ENCODE data around the gene ASXL2.
"Not testable (repeated sequence)": the region's sequence is repeated elsewhere in the genome, so short reads cannot be mapped to it uniquely, and the experiment has no call there.

The ASXL2 gene

DNA sequence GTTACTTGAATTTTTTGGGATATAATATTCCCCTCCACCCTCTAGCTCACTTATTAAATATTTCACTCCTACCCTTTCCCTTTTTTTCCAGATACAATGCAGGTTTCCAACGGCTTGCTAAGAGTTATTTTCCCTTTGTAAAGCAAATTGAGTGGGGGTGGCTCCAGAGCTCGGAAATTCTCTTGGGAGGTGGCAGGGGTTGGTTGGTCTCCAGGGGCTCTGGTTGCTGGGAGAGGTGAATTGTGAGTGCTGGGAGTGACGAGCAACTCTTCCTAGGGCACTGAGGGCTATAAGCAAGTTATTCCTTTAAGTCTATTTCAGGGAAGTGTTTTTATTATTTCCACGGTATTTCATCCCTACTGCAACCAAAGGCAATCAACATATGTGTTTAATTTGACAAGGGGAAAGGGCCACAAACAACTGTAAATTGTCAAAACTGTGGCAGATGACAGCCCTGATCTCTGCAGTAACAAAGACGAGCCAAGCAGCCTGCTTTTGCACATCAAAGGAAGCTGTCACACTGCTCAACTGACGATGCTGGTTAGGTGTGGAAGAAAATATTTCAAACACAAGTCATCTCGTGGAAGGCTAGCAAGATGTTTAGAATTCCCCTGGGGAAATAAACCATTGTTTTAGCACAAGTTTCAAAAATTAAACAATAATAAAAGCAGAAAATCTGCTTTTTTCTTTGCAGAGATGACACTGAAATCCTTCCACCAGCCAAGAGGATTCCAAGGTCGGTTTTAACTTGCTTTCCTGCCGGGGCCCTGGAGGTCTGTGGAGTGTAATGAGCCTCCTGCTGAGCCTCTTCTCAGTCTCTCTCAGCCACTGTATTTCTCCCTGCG, 34.8 kb upstream of the ASXL2 start:
- no peak overlapping the region for H3K4me3 ChIP-seq (ENCODE audit: low read length)
- TF ChIP-seq, protein P1, sequence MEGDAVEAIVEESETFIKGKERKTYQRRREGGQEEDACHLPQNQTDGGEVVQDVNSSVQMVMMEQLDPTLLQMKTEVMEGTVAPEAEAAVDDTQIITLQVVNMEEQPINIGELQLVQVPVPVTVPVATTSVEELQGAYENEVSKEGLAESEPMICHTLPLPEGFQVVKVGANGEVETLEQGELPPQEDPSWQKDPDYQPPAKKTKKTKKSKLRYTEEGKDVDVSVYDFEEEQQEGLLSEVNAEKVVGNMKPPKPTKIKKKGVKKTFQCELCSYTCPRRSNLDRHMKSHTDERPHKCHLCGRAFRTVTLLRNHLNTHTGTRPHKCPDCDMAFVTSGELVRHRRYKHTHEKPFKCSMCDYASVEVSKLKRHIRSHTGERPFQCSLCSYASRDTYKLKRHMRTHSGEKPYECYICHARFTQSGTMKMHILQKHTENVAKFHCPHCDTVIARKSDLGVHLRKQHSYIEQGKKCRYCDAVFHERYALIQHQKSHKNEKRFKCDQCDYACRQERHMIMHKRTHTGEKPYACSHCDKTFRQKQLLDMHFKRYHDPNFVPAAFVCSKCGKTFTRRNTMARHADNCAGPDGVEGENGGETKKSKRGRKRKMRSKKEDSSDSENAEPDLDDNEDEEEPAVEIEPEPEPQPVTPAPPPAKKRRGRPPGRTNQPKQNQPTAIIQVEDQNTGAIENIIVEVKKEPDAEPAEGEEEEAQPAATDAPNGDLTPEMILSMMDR (conservative IDR thresholded peaks at IDR 0.05; ENCODE audit: low read length), result no peak
- DNase-seq (ENCODE audit: low read depth), result peak; percentile 67

DNA sequence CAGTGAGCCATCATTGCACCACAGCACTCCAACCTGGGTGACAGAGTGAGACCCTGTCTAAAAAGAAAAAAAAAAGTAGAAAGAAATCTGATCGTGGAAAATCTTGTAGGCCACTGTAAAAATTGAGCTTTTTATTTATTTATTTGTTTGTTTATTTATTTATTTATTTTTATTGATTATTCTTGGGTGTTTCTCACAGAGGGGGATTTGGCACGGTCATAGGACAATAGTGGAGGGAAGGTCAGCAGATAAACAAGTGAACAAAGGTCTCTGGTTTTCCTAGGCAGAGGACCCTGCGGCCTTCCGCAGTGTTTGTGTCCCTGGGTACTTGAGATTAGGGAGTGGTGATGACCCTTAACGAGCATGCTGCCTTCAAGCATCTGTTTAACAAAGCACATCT, 31.3 kb upstream of the ASXL2 start:
- DNase-seq (ENCODE audit: low read depth); H3K4me3 ChIP-seq (ENCODE audit: low read length): not testable (repeated sequence)

- TF ChIP-seq, protein P1 (conservative IDR thresholded peaks at IDR 0.05; ENCODE audit: low read length), result no peak
- peak; percentile 3 for DNase-seq (ENCODE audit: low read depth)
- H3K4me3 ChIP-seq (ENCODE audit: low read length), result no peak overlapping the region
Observed at GRCh38 chr2:25905126-25905525, 26.8 kb upstream of the ASXL2 start.

DNA sequence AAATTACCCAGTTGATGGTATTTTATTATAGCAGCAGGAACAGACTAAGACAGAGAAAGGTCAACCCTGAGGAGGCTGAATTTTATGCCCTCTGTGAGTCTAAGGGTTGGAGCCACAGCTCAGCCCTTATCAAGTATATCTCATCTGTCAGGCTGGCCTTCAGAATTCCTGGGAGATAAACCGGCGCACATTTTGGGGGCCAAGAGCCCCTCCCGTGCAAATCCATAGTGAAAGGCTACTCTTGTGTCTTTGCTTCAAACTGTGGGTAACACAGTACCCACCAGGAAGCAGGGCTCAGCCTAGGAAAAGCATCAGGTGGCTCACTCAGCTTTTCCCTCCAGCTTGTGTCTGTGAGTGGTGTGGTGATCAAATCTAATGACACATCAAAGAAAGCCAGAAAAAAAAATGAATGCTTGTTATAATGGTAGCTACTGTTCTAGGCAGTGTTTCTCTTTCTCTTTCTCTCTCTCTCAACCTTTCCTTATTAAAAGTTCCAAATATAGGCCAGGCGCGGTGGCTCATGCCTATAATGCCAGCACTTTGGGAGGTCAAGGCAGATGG, 25.0 kb upstream of the ASXL2 start:
- TF ChIP-seq, protein P1 (conservative IDR thresholded peaks at IDR 0.05; ENCODE audit: low read length), result no peak
- DNase-seq (ENCODE audit: low read depth), result no peak
- no peak overlapping the region for H3K4me3 ChIP-seq (ENCODE audit: low read length)

DNA sequence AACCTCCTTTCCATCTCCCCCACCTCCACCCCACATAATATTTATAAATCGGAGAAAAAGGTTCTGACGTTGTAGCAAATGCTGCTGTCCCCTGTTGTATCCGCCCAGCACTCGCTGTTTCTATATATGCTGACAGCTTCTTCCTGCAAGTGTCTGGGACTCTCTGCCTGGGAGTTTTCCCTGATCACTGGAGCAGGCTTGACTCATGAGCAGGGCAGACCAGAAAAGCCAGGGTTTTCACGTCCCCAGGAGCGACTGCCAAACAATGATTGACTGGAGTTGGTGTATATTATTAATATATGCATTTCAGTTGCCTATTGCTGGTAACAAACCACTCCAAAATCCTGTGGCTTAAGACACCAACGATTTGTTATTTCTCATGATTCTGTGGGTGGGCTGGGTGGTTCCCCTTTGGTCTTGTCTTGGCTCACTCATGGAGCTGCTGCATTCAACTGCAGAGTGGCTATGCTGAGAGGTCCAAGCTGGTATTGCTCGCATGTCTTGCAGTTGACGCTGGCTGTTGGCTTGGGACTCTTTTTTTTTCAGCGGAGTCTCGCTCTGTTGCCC, 21.2 kb upstream of the ASXL2 start:
- no peak overlapping the region for H3K4me3 ChIP-seq (ENCODE audit: low read length)
- TF ChIP-seq, protein P1 (conservative IDR thresholded peaks at IDR 0.05; ENCODE audit: low read length), result no peak
- DNase-seq (ENCODE audit: low read depth), result no peak

GRCh38 chr2:25897506-25897905, 19.2 kb upstream of the ASXL2 start:
- no peak for DNase-seq (ENCODE audit: low read depth)
- TF ChIP-seq, protein P1 (conservative IDR thresholded peaks at IDR 0.05; ENCODE audit: low read length), result no peak
- H3K4me3 ChIP-seq (ENCODE audit: low read length), result no peak overlapping the region

DNA sequence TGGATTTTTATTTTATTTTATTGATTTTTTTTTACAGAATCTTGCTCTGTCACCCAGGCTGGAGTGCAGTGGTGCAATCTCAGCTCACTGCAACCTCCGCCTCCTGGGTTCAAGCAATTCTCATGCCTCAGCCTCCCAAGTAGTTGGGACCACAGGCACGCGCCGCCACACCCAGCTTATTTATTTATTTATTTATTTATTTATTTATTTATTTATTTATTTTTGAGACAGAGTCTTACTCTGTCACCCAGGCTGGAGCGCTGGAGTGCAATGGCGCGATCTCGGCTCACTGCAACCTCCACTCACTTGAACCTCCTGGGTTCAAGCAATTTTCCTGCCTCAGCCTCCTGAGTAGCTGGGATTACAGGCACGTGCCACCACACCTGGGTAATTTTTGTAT, 18.0 kb upstream of the ASXL2 start:
- H3K4me3 ChIP-seq (ENCODE audit: low read length); DNase-seq (ENCODE audit: low read depth): not testable (repeated sequence)

GRCh38 chr2:25895610-25896009, 17.3 kb upstream of the ASXL2 start:
- no peak overlapping the region for H3K4me3 ChIP-seq (ENCODE audit: low read length)
- TF ChIP-seq, protein P1 (conservative IDR thresholded peaks at IDR 0.05; ENCODE audit: low read length), result no peak
- DNase-seq (ENCODE audit: low read depth), result no peak

All from AG10803 (cell line).